ENCODE results near the gene TPRG1. TPM values are rescaled to one million over a fixed set of nuclear protein-coding genes. Genes with fewer than 3 reads are reported as not detected.

The TPRG1 gene
- total and polyA plus RNA-seq, 7 donors = 0.23 to 9.1 (median 3.2) TPM

DNA sequence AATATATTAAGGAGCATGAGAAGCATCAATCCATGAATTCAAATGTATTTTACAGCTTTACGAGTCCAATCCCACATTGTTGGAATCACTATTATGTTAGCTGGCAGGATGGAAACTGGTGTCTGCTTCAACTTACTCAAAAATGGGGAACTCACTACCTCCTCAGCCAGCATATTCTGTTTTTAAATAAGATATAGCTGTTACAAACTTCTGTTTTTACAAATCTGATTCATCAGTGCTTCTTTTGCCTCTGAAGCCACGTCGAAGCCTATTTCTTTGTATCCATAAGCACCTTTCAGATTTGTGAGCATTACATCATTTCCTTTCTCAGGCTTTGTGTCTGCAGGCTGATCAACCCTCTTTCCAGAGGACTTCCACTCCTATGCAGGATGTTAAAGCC is 105.9 kb downstream of the TPRG1 start:
- 61 to 89% methylated on average over 3 of the region's 3 CpGs for WGBS, 2 donors
- H3K4me3 ChIP-seq = no peak overlapping the region
- H3K36me3 ChIP-seq = no peaks in the 10 kb centered on the region
- peaks cover 0 to 12% (median 9%) of the 10 kb centered on the region in 4 donors for H3K4me1 ChIP-seq
- intact Hi-C loops (cut with DNase I) = no loop called here
- H3K27me3 ChIP-seq = no peaks in the 10 kb centered on the region
- no peak for TF ChIP-seq POLR2A (IDR thresholded peaks at IDR 0.05)
- TF ChIP-seq, protein P1, sequence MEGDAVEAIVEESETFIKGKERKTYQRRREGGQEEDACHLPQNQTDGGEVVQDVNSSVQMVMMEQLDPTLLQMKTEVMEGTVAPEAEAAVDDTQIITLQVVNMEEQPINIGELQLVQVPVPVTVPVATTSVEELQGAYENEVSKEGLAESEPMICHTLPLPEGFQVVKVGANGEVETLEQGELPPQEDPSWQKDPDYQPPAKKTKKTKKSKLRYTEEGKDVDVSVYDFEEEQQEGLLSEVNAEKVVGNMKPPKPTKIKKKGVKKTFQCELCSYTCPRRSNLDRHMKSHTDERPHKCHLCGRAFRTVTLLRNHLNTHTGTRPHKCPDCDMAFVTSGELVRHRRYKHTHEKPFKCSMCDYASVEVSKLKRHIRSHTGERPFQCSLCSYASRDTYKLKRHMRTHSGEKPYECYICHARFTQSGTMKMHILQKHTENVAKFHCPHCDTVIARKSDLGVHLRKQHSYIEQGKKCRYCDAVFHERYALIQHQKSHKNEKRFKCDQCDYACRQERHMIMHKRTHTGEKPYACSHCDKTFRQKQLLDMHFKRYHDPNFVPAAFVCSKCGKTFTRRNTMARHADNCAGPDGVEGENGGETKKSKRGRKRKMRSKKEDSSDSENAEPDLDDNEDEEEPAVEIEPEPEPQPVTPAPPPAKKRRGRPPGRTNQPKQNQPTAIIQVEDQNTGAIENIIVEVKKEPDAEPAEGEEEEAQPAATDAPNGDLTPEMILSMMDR (IDR thresholded peaks at IDR 0.05) = no peak
- no peak for TF ChIP-seq POLR2AphosphoS5 (IDR thresholded peaks at IDR 0.05)
- TF ChIP-seq EP300 (IDR thresholded peaks at IDR 0.05) = no peak
- H3K27ac ChIP-seq = no peak overlapping the region
- DNase-seq = no peak
- H3K9me3 ChIP-seq = no peaks in the 10 kb centered on the region

DNA sequence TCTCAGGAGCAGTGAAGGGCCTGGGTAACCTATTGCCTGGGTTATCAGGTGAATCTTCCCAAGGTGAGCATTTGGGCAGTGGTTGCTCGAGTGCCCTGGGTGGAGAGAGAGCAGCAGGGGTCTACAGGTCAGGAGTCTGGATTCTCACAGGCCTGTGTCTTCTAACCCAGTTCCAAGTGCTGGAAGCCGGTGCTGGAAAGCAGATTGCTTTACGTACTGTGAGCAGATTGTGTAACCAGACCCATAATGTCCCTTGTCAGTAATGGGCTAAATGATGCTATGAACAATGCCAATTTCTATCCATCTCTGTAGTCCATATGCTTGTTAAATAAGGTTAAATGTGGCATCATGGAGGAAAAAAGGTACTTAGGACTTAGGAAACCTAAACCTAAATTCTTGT is 106.5 kb downstream of the TPRG1 start:
- no peak overlapping the region for H3K4me3 ChIP-seq
- intact Hi-C loops (cut with DNase I) = no loop called here
- no peak for DNase-seq
- WGBS, 2 donors = 90 to 93% methylated on average over 3 of the region's 3 CpGs
- no peak overlapping the region for H3K27ac ChIP-seq
- no peaks in the 10 kb centered on the region for H3K9me3 ChIP-seq
- H3K36me3 ChIP-seq = no peaks in the 10 kb centered on the region
- peaks cover 0 to 12% (median 9%) of the 10 kb centered on the region in 4 donors for H3K4me1 ChIP-seq
- H3K27me3 ChIP-seq = no peaks in the 10 kb centered on the region
- no peak for TF ChIP-seq POLR2AphosphoS5 (IDR thresholded peaks at IDR 0.05)
- TF ChIP-seq POLR2A (IDR thresholded peaks at IDR 0.05) = no peak
- TF ChIP-seq, protein P1 (IDR thresholded peaks at IDR 0.05) = no peak
- TF ChIP-seq EP300 (IDR thresholded peaks at IDR 0.05) = no peak

DNA sequence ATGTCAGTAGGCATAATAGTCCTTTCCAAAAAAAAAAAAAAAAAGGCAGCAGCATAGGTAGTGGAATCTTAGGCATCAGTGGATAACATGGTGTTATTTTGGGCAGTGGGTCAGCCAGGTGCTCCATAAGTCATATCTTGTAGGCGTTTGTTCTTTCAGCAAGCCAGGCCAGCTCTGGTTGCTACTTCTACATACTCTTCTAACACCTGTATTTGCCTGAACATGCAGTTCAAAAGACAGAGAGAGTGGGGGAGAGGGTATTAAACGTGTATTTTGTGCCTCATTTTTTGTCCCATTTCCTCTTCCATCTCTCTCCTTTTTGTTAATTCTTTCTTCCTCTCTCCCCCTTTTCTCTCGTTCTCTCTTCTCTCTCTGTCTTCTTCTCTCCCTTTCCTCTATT is 110.4 kb downstream of the TPRG1 start:
- H3K27me3 ChIP-seq = no peaks in the 10 kb centered on the region
- intact Hi-C loops (cut with DNase I) = no loop called here
- H3K4me3 ChIP-seq = no peak overlapping the region
- no peaks in the 10 kb centered on the region for H3K36me3 ChIP-seq
- H3K27ac ChIP-seq = no peak overlapping the region
- no peak for DNase-seq
- WGBS, 2 donors = 83 to 92% methylated on average over 3 of the region's 3 CpGs
- no peaks in the 10 kb centered on the region for H3K9me3 ChIP-seq
- no peak for TF ChIP-seq POLR2AphosphoS5 (IDR thresholded peaks at IDR 0.05)
- TF ChIP-seq POLR2A (IDR thresholded peaks at IDR 0.05) = no peak
- TF ChIP-seq, protein P1 (IDR thresholded peaks at IDR 0.05) = no peak
- no peak for TF ChIP-seq EP300 (IDR thresholded peaks at IDR 0.05)
- H3K4me1 ChIP-seq = peaks cover 0 to under 1% (median 0%) of the 10 kb centered on the region in 4 donors

DNA sequence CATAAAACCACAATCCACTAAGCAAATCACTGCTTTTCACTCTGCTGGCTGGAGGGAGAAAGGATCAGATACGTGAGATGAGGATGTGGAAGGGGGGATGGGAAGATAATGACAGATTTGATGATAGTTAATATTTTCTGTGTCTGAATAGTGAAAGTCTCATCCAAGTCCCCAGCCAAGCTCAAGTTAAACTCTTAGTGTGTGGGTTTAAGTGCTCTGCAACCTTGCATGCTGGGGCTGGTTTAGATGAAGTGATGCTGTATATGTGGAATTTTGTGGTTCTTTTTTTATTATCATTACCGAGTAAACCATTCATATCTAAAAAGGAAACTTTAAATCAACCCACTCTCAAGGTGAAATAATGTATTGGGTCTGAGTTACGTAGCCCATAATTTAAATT is 111.0 kb downstream of the TPRG1 start:
- intact Hi-C loops (cut with DNase I) = no loop called here
- Histone ChIP-seq H3K4me1 (no peaks in the 10 kb centered on the region), H3K36me3 (no peaks in the 10 kb centered on the region), H3K9me3 (no peaks in the 10 kb centered on the region), H3K27ac (no peak overlapping the region), H3K4me3 (no peak overlapping the region), H3K27me3 (no peaks in the 10 kb centered on the region)
- TF ChIP-seq, protein P1 (IDR thresholded peaks at IDR 0.05) = no peak
- TF ChIP-seq EP300 (IDR thresholded peaks at IDR 0.05) (no peak), POLR2AphosphoS5 (IDR thresholded peaks at IDR 0.05) (no peak), POLR2A (IDR thresholded peaks at IDR 0.05) (no peak)
- no peak for DNase-seq
- 74 to 79% methylated on average over 3 of the region's 3 CpGs for WGBS, 2 donors

DNA sequence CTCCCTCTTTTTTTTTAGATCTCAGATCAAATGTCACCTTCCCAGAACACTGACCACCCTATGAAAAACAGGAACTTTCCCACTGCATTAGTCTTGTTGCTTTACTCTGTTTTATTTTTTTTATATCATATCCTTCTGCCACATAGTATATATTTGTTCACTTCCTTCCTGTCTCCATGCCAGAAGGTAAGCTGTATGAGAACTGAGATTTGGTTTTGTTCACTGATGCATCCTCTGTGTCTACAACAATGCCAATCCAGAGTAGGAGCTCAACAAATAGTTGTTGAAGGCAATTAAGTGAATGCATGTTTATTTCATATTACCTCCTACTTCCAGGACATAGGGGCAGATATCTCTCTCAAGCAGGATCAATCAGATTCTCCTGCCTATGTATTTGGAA is 114.4 kb downstream of the TPRG1 start:
- Histone ChIP-seq H3K27ac (no peak overlapping the region), H3K27me3 (no peaks in the 10 kb centered on the region), H3K36me3 (no peaks in the 10 kb centered on the region), H3K9me3 (no peaks in the 10 kb centered on the region), H3K4me3 (no peak overlapping the region), H3K4me1 (no peaks in the 10 kb centered on the region)
- intact Hi-C loops (cut with DNase I) = no loop called here
- TF ChIP-seq POLR2AphosphoS5 (IDR thresholded peaks at IDR 0.05) (no peak), EP300 (IDR thresholded peaks at IDR 0.05) (no peak), POLR2A (IDR thresholded peaks at IDR 0.05) (no peak)
- TF ChIP-seq, protein P1 (IDR thresholded peaks at IDR 0.05) = no peak
- DNase-seq = no peak
